Measurements from ENCODE around the gene ABHD5. TPM values are rescaled to one million over a fixed set of nuclear protein-coding genes. Genes with fewer than 3 reads are reported as not detected.

ABHD5 gene
- total RNA-seq, 2 donors from 2014 or later = 27.9 to 29.2 TPM

DNA sequence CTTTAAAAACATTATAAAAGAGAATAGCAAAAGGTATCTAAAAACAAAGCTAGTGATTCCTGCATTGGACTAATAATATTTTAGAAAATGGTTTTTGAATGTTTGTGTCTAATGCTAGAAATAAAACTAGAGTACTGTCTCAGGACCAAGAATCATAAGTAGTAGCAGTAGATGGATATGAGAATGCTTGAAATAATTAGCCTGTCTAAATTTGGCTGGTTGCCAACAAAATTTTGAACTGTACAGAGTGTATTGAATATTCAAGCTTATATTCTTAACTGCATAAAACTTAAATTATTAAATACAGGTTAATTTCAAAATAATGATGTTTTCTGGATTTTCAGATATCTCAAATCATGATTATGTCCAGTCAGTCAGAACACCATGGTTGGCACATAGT, 14.0 kb downstream of the ABHD5 start:
- intact Hi-C loops (cut with DNase I) = no loop called here
- ATAC-seq = no peak
- DNase-seq = no peak

DNA sequence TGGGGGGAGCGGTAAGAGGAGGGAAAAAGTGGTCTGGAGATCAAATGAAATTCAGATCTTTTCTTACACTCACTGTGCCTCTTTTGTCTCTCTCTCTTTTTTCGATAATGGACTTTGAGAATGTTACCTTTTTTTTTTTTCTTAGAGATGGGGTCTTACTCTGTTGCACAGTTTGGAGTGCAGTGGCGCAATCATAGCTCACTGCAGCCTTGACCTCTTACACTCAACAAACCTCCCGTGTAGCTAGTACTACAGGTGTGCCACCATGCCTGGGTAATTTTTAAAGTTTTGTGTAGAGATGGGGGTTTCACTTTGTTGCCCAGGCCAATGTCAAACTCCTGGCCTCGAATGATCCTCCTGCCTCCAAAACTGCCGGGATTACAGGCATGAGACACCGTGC, 15.6 kb downstream of the ABHD5 start:
- no peak for ATAC-seq
- DNase-seq = no peak
- intact Hi-C loops (cut with DNase I) = no loop called here

DNA sequence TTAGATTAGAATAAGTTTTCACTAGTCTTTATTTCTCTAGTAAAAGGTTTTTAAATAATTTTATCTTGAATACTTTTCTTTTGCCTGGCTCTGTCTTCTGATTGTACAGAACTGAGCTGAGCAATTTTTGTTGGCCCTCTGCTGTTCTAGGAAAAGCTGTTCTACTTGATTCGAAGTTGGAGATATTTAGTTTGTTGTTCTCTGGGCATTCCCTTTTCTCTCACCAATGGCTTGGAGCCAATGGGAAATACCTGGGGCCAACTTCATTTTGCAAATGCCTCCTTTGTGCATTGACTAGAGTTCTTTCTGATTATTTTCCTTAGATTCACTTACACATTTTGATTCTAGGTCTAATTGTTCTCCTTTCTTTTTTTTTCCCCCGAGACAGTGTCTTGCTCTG, 16.5 kb downstream of the ABHD5 start:
- intact Hi-C loops (cut with DNase I) = no loop called here
- DNase-seq (no peak), ATAC-seq (no peak)

DNA sequence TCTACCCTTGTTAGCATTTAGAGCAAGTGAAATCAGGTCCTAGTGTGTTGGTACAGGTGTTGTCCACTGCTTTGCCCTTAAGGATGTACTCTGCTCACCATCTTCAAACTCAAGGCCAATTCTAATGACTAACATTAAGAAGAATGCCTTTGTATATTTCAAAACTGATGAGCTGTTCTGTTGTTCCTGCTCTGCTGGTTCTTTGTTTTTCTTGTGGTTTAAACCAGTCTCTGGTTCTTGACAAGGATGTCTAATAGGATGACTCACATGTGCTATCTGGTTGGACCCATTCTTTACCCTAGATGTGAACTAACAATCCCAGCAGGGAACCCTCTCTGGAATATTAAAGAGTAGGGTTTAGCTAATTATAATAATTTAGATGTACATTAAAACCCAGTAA, 17.3 kb downstream of the ABHD5 start:
- no peak for DNase-seq
- intact Hi-C loops (cut with DNase I) = no loop called here
- peak in 1 of 2 donors; percentile 82 for ATAC-seq

DNA sequence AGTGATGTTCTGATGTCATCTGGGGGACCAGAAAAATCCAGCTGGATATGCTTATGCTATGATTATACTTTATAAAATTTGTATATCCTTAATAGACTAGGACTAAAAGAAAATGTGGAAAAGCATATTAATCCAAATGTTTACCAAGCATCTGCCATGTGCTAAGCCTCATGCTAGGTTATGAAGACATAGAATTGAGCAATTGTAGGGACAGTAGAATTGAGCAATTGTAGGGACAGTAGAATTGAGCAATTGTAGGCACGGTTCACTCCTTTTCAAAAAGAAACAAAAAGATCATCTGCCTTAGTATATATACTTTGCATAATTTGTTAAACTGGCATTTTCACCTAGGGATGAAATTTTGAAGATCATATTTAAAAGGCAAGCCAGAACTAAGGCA, 18.3 kb downstream of the ABHD5 start:
- DNase-seq = no peak
- intact Hi-C loops (cut with DNase I) = no loop called here

DNA sequence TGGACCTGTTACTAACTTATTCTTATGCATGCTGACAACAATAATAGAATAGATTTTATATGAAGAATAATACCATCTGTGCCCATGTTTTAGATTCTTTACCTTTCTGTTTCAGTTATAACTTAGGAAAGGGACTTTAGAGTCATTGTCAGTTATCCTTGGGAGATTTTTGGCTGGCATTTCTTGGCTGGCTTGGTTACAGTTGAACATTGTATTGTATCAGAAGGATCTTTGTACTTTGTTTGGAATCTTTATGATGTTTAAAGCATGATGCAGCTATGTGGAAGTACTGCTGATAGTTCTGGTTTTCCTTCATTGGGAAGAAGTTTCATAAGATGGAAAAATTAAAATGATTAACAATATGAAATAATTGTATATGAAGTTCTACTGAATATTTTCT, 19.9 kb downstream of the ABHD5 start:
- DNase-seq (no peak), ATAC-seq (no peak)
- intact Hi-C loops (cut with DNase I) = no loop called here

More for the DNA sequence above, 18.3 kb downstream of the ABHD5 start:
- ATAC-seq = peak in 1 of 2 donors; percentile 61

DNA sequence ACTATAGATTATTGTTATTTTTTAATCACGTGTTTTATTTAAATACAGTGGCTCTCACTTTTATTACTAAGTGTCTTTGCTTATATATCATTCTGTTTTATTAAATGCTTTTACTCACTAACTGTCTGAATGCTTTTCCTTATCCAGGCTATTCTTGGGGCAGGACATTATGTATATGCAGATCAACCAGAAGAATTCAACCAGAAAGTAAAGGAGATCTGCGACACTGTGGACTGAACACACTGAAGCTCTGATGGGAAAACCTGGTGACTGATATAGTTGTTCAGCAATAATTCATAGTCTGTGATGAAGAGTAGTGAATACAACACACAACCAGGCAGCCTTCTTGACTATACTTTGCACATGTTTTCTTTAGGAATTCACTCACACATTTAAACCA, 27.6 kb downstream of the ABHD5 start:
- ATAC-seq (no peak), DNase-seq (no peak)
- intact Hi-C loops (cut with DNase I) = no loop called here

DNA sequence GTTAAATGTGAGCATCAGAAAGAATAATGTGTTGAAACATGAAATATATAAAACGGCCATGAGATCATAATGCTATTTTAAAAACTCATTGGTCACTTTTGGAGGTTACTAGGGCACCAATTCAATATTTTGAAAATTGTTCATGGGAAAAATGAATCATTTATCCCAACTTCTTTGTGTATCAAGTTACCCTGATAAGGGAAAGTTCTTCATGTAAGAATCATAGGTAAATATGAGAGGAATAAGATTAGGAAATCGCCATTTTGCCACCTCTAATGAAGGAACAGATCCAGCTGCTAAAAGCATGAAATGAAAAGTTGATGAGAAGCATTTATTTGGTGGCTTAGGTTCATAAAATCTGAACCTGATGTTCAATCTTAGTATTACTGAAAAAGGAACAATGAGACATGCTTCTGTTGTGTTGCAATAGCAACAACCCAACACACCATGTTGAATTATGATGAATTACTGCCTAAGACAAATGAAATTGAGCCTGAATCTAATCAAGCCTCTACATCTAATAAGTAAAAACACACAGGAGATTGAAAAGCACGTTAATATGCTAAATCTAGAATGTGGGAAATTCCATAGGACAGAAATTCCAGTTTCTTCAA, 32.5 kb downstream of the ABHD5 start:
- intact Hi-C loops (cut with DNase I) = no loop called here
- DNase-seq (no peak), ATAC-seq (peak in 1 of 2 donors; percentile 56)

DNA sequence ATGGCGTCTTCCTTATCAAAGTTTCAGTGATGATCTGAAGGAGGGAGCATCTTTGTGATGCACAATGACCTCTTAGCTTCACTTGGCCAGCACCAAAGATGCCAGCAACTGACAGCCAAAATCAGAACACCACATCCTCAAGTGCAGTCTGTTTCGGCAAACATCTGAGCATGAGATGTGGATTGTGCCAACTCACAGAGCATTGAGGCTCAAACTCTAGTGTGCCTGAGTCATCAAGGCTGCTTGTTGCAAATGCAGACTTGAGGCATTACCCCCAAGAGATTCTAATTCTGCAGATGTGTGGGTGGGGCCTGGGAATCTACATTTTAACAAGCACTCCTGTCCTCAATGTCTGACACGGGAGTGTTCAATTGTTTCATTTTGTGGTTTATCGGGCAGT, 35.8 kb downstream of the ABHD5 start:
- intact Hi-C loops (cut with DNase I) = no loop called here
- DNase-seq = no peak
- ATAC-seq = peak in 1 of 2 donors; percentile 17

DNA sequence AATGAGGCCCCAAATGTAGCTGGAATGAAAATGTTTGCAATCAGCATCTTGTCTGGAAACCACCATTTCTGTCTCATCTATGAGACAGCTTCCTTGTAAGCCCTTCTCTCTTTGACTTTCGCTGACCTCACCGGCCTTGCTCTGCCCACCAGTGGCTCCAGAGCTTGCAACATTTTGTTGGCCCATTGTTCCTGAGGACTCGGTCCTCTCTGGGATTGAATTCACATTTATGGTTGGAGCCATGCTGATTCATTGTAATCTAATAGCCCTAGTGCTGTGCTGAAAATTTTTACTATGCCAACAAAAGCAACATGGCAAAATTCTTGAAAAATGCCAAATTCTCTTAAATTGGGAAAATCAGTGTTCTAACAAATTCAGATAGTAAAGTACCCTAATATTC, 37.2 kb downstream of the ABHD5 start:
- no peak for ATAC-seq
- intact Hi-C loops (cut with DNase I) = no loop called here

DNA sequence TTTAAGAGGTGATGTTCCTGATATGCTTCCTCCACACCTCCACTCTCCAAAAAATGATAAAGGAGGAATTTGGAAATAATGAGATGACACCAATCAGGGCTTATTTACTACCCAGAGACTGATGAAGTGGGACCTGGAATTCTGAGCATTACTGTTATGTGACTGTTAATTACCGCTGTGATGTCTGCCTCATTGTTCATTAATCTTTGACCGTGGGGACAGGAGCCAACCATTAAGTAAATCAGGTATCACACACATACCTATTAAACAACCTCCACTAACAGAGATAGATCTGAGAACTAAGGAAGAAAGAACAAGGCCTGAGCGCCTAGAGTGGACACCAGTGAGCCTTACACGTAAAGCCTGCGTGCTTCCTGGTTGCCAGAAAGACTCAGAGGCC, 37.7 kb downstream of the ABHD5 start:
- no peak for ATAC-seq
- DNase-seq = no peak
- intact Hi-C loops (cut with DNase I) = no loop called here

More for the DNA sequence above, 37.2 kb downstream of the ABHD5 start:
- DNase-seq = no peak

DNA sequence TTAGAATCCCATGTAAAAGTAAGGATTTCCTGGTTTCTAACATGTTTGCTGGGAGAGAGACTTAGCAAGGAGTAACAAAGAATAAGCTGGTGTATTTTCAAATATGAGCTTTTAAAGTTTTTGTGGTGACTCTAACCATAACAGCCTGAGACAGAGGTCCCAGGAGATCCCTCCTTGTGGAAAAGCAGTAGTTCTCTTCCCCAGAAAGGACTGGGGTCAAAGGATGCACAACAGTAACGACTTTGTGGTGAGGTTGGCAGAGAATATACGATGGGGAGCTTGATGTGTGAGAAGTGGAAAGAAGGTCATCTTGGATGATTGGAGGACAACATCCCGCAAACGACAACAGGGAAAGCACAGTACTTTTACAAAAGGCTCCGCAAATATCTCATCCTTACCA, 38.2 kb downstream of the ABHD5 start:
- intact Hi-C loops (cut with DNase I) = no loop called here
- no peak for DNase-seq
- ATAC-seq = no peak

DNA sequence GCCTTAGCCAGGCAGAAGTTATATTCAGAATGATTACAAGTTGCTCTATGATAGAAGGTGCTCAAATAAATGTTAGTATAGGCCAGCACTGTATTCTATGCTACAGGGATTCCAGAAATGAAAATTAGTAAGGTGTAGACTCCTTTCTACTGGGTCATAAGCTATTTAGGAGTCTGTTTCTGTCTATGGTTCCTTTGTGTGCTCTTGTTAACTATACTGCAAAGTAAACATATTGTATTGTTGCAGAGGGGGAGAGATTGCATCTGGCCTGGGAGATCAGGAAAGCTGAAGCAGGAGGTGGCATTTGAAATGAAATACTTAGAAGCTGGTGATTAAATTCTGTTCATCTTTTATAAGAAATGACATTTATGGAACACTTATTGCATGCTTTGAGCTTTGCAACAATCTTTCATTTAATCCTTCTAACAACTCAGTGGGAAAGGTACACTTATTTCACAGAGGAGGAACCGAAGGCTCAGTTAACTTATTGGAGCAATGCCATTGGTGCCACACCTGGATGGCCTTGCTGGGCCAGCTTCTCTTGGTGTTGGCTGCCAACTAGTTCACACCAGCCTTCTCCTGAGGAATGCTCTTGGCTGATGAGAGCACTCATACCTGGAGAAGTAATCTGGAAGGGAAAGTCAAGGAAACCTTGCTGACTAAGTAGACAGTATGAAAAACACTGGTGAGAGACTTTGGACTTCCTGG, 39.1 kb downstream of the ABHD5 start:
- intact Hi-C loops (cut with DNase I) = no loop called here
- ATAC-seq = no peak
- DNase-seq = no peak

DNA sequence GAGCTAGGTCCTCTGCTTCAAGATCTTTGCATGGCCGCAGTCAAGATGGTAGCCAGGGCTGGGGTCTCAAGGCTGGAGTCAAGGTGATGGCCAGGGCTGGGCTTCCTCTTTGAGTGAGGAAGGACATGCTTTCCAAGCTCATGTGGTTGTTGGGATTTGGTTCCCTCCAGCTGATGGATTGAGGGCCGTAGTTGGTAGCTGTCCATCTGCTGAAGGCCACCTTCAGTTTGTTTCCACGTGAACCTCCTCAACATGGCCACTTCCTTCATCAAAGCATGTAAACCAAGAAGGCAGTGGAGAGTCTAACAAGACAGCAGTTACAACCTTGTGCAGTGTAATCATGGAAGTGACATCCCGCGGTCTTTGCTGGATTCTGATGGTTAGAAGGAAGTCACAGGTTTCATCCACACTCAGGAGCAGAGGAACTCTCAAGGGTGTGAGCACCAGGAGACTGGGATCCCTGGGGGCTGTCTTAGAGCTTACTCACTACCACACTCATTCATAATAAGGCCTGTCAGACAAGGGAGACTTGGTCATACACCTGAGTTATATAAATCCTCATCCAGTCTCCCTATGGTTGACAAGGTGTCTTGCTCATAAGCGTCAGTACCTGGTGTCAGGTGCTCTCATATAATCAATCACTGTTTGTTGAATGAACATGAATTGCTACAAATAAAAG, 42.1 kb downstream of the ABHD5 start:
- intact Hi-C loops (cut with DNase I) = no loop called here
- no peak for DNase-seq
- ATAC-seq = no peak

DNA sequence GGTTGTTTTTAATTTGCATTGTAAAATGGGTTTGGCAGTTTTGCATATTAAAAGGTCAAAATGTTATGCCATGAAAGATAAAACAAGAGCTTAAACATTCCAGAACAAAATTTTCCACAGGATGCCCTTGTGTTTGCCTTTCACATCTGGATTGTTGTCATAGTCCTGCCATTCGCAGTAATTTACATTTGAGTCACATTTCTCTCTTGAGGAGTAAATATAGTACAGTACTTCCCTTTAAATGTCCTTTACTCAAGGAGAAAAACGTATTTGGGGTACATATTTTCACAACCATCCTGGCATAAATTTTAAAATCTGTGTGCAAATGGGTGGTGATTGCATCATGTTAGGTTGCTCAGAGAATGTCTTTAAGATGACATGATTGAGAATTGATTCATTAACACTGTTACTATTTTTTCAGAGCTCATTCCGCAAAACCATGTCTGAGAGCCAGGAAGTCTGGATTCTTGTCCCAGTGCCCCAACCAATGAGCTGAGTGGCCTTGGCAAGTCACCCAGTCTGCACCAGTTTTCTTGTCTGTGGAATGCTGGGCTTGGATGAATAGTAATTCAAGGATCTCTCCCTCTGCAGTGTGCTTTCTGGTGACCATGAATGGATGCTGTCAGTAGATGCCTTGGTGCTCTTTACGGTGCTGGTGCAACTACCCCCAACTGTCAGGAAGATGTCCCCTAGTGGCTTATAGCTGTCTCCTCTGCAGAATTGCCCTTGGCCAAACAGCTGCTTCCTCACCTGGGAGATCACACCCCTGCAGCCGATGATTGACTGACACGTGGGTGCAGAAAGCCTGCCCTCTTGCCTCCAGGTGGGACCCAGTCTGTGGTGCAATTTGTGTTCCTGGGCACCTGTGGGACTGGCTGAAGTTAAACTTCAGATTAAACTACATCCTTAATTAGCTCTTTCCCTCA, 43.0 kb downstream of the ABHD5 start:
- peak; percentile 63 to 93 for ATAC-seq
- intact Hi-C loops (cut with DNase I) = no loop called here

DNA sequence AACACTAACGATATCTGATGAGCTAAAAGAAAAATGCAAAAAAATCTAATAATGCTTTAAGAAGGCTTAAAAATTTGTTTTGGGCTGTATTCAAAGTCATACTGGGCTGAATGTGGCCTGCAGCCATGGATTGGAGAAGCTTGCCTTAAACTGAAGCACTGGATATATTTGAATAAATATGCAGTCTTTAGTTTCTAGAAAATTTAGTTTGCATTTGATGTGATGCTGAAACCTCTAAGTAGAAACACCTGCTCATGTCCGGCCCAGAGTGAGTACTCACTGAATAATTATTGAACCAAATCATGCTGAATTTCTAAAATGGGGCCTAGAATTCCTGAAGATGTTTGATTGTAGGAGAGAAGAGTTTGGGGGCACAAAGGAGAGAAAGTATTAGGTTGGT, 43.9 kb downstream of the ABHD5 start:
- no peak for ATAC-seq

More for the DNA sequence above, 43.0 kb downstream of the ABHD5 start:
- DNase-seq = peak; percentile 56

DNA sequence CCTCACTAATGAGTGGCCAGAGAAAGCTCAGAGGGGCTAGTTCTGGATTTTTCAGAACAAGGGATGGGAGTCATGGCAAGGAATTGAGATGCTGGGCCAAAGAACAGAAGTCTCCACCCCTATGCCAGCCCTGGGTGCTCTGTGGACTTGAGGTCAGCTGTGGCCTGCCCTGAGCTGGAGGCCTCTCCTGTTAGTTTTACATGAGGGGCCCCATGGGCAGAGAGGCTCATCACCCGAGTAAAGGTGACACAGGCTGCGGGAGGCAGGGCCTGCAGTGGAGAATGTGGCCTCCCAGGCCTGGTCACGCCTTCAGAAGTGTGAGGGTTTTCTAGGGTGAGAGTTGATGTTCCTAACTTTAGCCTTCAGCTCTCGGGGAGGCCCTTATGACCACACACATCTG, 44.9 kb downstream of the ABHD5 start:
- DNase-seq = no peak
- ATAC-seq = no peak
- intact Hi-C loops (cut with DNase I) = no loop called here

More for the DNA sequence above, 43.9 kb downstream of the ABHD5 start:
- intact Hi-C loops (cut with DNase I) = no loop called here
- no peak for DNase-seq

DNA sequence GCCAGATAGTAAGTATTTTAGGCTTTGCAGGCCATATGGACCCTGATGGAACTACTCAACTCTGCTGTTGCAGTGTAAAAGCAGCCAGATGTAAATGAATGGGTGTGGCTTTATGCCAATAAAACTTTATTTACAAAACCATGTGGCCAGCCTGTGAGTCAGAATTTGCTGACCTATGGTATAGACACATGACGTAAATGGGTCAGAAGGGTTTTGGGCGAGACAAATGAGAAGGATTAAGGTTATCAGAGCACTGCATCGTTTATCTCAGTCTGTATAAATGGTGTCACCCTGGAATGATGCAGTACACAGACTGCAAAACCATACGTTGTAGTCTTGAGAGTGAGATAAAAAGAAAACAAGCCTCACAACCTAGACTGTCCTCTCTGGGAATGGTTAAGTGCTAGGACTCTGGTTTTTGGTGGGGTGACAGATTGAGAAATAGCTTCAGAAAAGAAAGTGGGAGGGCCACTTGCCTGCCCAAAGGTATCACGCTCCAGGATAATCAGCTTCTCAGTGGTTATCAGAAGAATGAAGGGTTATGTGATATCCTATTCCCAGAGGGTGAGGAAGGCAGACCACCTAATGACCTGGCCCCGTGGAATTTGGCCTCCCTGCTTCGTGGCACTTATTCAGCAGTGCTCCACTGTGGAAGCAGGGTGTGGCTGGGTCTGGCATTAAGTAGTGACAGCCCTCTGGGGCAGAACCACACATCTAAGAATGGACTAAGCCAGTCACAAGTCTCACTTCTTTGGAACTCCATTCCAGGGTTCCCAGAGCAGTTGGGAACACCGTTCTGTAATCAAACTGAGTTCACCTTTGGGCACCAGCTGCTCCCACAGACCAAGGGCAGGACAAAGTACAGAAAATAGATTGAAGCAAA, 46.1 kb downstream of the ABHD5 start:
- intact Hi-C loops (cut with DNase I) = no loop called here
- ATAC-seq = no peak
- DNase-seq = no peak

DNA sequence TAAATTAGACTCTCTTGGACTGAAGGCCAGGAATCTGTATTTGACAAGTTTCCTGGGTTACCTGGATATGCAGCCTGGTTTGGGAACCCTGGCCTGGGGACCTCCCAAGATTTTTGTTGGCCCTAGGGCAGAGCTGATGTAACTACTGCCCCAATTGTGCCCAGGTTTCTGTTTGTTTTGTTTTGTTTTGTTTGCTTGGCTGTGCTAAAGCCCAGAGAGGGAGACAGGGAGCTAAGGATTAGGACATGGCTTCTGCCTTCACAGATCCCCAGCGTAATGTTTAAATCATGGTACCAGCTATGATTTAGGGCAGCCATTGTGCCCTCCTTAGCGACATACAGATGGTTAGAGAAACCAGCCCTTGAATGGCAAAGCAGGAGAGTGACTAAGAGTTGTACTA, 47.6 kb downstream of the ABHD5 start:
- DNase-seq (no peak), ATAC-seq (no peak)
- intact Hi-C loops (cut with DNase I) = no loop called here
